Hepatocyte (in vitro differentiated cells): Measurements from ENCODE around the gene PPP1R9A. TPM values are rescaled to one million over a fixed set of nuclear protein-coding genes. Genes with fewer than 3 reads are reported as not detected.

Experiments used
- DNase-seq: peaks from one replicate; pipeline ENCODE4 v3.0.0-alpha.2; 2016; ENCODE audit warnings: low spot score
- H2AFZ ChIP-seq: fragments of 200-600 bp; sonication (generic); 2 replicates; pipeline ENCODE4 v1.6.0; 2016; ENCODE audit warnings: antibody characterized with exemption, mild to moderate bottlenecking
- H3K27ac ChIP-seq: fragments of 200-600 bp; sonication (generic); 2 replicates; pipeline ENCODE4 v1.5.1; 2016; ENCODE audit warnings: mild to moderate bottlenecking
- H3K27me3 ChIP-seq: fragments of 200-600 bp; sonication (generic); 2 replicates; pipeline ENCODE4 v1.6.1; 2016
- H3K36me3 ChIP-seq: fragments of 200-600 bp; sonication (generic); replicated peaks from 2 replicates; pipeline ENCODE4 v1.5.1; 2016; ENCODE audit warnings: low read depth; ENCODE audit not compliant: insufficient read depth
- H3K4me1 ChIP-seq: fragments of 200-600 bp; sonication (generic); 2 replicates; pipeline ENCODE4 v1.5.1; 2016; ENCODE audit warnings: mild to moderate bottlenecking, moderate library complexity; ENCODE audit not compliant: insufficient read depth
- H3K4me2 ChIP-seq: fragments of 200-600 bp; sonication (generic); 2 replicates; pipeline ENCODE4 v1.6.0; 2016
- H3K4me3 ChIP-seq: fragments of 200-600 bp; sonication (generic); 2 replicates; pipeline ENCODE4 v1.5.1; 2016; ENCODE audit warnings: mild to moderate bottlenecking
- H3K79me2 ChIP-seq: fragments of 200-600 bp; sonication (generic); 2 replicates; pipeline ENCODE4 v1.6.0; 2017; ENCODE audit warnings: mild to moderate bottlenecking
- H3K9me2 ChIP-seq: fragments of 200-600 bp; sonication (generic); replicated peaks from 2 replicates; pipeline ENCODE4 v1.6.0; 2017; ENCODE audit warnings: mild to moderate bottlenecking; ENCODE audit not compliant: insufficient read depth
- H3K9me3 ChIP-seq: fragments of 200-600 bp; sonication (generic); 2 replicates; pipeline ENCODE4 v1.5.1; 2016; ENCODE audit warnings: low read depth, mild to moderate bottlenecking
- H4K20me1 ChIP-seq: fragments of 200-600 bp; sonication (generic); 2 replicates; pipeline ENCODE4 v1.6.0; 2016; ENCODE audit warnings: mild to moderate bottlenecking; ENCODE audit not compliant: insufficient read depth, poor library complexity, severe bottlenecking
- EZH2 ChIP-seq: fragments of 200-600 bp; sonication (generic); IDR thresholded peaks from 2 replicates; pipeline ENCODE4 v1.6.1; 2016; ENCODE audit warnings: antibody characterized with exemption, mild to moderate bottlenecking, borderline replicate concordance
- EZH2phosphoT487 ChIP-seq: fragments of 200-600 bp; sonication (generic); IDR thresholded peaks from one replicate; pipeline ENCODE4 v1.6.1; 2018; ENCODE audit warnings: antibody characterized with exemption, mild to moderate bottlenecking, low read depth, moderate library complexity; ENCODE audit not compliant: unreplicated experiment, severe bottlenecking
- WGBS: methylation state at CpG from one replicate; pipeline ENCODE4 v1.1.6; 2016; ENCODE audit warnings: low lambda C conversion rate; ENCODE audit errors: missing lambda C conversion rate; 5-methylcytosine and 5-hydroxymethylcytosine counted together
- polyA plus RNA-seq: library from polyadenylated mRNA; unstranded; fragments of >200 nt; fragmentation: Nextera tagmentation; extraction: Ambion mirVana; gene quantifications from 2 replicates; pipeline ENCODE4 v1.2.1, GENCODE V29; 2016
- total RNA-seq: library from RNA; depleted of rRNA; stranded (reverse); fragments of >200 nt; gene quantifications from 2 replicates; pipeline ENCODE4 v1.2.3, GENCODE V29; 2014
- TF ChIP-seq, protein P1 (sequence below): fragments of 200-600 bp; sonication (generic); IDR thresholded peaks from 2 replicates; pipeline ENCODE4 v1.5.1; 2016; ENCODE audit warnings: antibody characterized with exemption, mild to moderate bottlenecking; ENCODE audit not compliant: poor library complexity

The PPP1R9A gene
- total and polyA plus RNA-seq, 2 experiments from 2014 or later = 11.7 to 25.7 TPM

DNA sequence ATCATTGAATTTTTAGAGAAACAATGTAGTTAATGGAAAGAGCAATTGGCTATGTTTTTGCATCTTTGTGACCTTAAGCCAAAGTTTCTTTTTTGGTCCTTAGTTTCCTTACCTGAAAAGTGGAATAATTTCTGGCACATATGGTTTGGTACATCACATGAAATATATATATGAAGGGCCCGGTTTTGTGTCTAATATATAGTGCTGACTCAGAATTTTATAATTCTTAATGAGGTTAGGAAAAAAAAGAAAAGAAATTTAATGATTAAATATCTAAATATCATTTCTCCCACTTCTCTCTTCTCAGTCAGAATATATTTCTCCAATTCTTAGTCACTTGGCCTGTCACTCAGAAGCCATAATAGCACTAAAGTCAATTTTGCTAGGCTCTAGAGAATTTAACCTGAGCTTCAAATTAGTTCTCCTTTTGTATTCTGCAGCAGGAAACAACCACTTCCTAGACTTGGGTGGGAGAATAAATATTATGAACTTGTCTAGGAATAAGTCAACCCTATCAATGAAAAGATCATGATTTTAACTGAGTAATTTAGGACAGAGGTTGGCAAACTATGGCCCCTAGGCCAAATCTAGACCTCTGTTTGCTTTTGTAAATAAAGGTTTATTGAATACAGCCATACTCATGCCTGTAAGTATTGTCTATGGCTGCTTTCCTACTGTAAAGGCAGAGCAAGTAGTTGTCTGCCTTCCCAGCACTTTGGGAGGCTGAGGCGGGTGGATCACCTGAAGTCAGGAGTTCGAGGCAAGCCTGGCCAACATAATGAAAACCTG is 34.6 kb downstream of the PPP1R9A start:
- Histone ChIP-seq H3K27me3 (no peaks in the 10 kb centered on the region), H3K4me1 (peaks cover 10% of the 10 kb centered on the region), H3K79me2 (peaks cover 43% of the 10 kb centered on the region), H3K36me3 (no peaks in the 10 kb centered on the region), H3K9me2 (no peaks in the 10 kb centered on the region), H2AFZ (no peak overlapping the region), H3K27ac (no peak overlapping the region), H3K4me3 (no peak overlapping the region), H3K4me2 (no peak overlapping the region), H4K20me1 (no peaks in the 10 kb centered on the region), H3K9me3 (no peaks in the 10 kb centered on the region)
- 90% methylated on average over 3 of the region's 3 CpGs for WGBS
- DNase-seq = no peak
- TF ChIP-seq EZH2 (no peak), EZH2phosphoT487 (no peak)
- TF ChIP-seq, protein P1, sequence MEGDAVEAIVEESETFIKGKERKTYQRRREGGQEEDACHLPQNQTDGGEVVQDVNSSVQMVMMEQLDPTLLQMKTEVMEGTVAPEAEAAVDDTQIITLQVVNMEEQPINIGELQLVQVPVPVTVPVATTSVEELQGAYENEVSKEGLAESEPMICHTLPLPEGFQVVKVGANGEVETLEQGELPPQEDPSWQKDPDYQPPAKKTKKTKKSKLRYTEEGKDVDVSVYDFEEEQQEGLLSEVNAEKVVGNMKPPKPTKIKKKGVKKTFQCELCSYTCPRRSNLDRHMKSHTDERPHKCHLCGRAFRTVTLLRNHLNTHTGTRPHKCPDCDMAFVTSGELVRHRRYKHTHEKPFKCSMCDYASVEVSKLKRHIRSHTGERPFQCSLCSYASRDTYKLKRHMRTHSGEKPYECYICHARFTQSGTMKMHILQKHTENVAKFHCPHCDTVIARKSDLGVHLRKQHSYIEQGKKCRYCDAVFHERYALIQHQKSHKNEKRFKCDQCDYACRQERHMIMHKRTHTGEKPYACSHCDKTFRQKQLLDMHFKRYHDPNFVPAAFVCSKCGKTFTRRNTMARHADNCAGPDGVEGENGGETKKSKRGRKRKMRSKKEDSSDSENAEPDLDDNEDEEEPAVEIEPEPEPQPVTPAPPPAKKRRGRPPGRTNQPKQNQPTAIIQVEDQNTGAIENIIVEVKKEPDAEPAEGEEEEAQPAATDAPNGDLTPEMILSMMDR = no peak

DNA sequence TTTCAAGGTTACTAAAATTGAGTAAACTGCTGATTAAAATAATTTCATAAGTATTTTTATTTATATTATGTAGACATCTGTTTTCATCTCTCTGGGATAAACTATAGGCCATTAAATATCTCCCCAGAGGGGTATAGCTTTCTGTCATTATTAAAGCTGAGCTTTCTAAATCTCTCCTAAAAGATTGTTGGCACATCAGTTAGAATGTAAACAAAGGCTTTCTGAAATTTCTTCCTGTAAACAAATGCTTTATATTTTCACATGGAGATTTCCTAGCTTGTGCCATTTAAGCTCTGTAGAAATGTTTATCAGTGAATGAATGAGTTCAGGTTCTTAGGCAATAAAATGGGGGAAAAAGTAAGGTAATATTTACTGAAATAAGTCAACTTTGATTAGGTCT is 35.7 kb downstream of the PPP1R9A start:
- H3K4me1 ChIP-seq = peaks cover 10% of the 10 kb centered on the region
- no peaks in the 10 kb centered on the region for H3K36me3 ChIP-seq
- no peak overlapping the region for H3K27ac ChIP-seq
- no peak overlapping the region for H3K4me2 ChIP-seq
- H3K9me3 ChIP-seq = no peaks in the 10 kb centered on the region
- no peak overlapping the region for H2AFZ ChIP-seq
- TF ChIP-seq EZH2phosphoT487 = peak; percentile 71
- TF ChIP-seq, protein P1 = no peak
- peaks cover 37% of the 10 kb centered on the region for H3K79me2 ChIP-seq
- H3K4me3 ChIP-seq = no peak overlapping the region
- H3K27me3 ChIP-seq = no peaks in the 10 kb centered on the region
- DNase-seq = peak; percentile 11
- H4K20me1 ChIP-seq = no peaks in the 10 kb centered on the region
- H3K9me2 ChIP-seq = no peaks in the 10 kb centered on the region

DNA sequence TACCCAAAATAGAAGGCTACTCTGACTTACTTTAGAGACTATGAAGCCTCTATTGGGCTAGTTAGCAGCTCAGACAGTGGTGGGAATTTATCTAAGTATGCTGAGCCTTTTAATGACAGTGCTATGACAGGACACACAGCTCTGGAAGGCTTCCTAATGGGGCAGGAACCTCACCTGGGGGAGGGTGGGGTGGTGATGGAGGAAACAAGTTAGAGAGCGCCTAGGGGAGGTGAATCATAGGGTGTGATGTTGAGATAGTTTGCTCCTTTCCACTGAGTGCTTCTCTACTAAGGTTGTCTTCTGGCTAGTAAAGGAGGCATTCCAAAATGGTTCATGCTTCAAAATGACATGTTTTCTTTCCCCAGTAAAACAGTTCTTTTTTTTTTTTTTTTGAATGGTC is 42.1 kb downstream of the PPP1R9A start:
- no peaks in the 10 kb centered on the region for H4K20me1 ChIP-seq
- no peak for TF ChIP-seq EZH2
- no peak for TF ChIP-seq EZH2phosphoT487
- TF ChIP-seq, protein P1 = no peak
- no peaks in the 10 kb centered on the region for H3K36me3 ChIP-seq
- DNase-seq = no peak
- no peaks in the 10 kb centered on the region for H3K27me3 ChIP-seq
- no peaks in the 10 kb centered on the region for H3K4me1 ChIP-seq
- 100% methylated on average over 1 of the region's 1 CpG for WGBS
- no peak overlapping the region for H2AFZ ChIP-seq
- no peaks in the 10 kb centered on the region for H3K9me2 ChIP-seq
- peaks cover 29% of the 10 kb centered on the region for H3K79me2 ChIP-seq
- no peaks in the 10 kb centered on the region for H3K9me3 ChIP-seq
- no peak overlapping the region for H3K27ac ChIP-seq
- H3K4me2 ChIP-seq = no peak overlapping the region
- no peak overlapping the region for H3K4me3 ChIP-seq

DNA sequence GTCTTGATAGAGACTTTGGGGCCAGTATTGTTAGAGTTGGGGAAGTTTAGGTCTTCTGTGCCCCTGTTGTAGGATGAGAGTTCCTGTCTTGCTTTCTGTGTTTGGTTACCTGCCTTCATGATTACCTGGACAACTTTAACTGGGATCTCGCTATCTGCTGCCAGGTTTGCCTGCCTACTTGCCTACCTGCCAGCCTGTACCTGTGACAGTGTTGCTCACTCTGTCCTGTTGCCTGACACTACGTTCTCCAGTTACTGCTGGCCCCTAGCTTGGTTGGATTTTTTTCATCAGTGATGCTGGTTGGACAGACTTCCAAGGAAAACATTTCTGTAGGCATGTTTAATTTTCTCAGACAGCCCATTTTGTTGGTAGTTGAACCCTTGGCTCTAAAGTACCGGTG is 48.4 kb downstream of the PPP1R9A start:
- H3K4me2 ChIP-seq = no peak overlapping the region
- WGBS = 85% methylated on average over 3 of the region's 3 CpGs
- H3K27me3 ChIP-seq = no peaks in the 10 kb centered on the region
- no peaks in the 10 kb centered on the region for H3K36me3 ChIP-seq
- H3K9me2 ChIP-seq = no peaks in the 10 kb centered on the region
- DNase-seq = no peak
- H3K4me3 ChIP-seq = no peak overlapping the region
- no peaks in the 10 kb centered on the region for H4K20me1 ChIP-seq
- no peak overlapping the region for H3K27ac ChIP-seq
- TF ChIP-seq EZH2 = no peak
- TF ChIP-seq EZH2phosphoT487 = no peak
- TF ChIP-seq, protein P1 = no peak
- no peak overlapping the region for H2AFZ ChIP-seq
- peaks cover 22% of the 10 kb centered on the region for H3K79me2 ChIP-seq
- H3K4me1 ChIP-seq = peaks cover 4% of the 10 kb centered on the region
- no peaks in the 10 kb centered on the region for H3K9me3 ChIP-seq
